SK-N-SH treated with all-trans-retinoic acid at 6 μM for 48 hours (cell line): ENCODE results near the gene NOP53.

Experiments
- ATAC-seq: fragments of 200-7000 bp; cut with Tn5 transposase; 3 replicates; pipeline ENCODE4 v1.9.1; 2020; ENCODE audit warnings: mild to moderate bottlenecking, moderate library complexity
- ESRRG ChIP-seq: fragments of 250-450 bp; sonication (Bioruptor Pico); IDR thresholded peaks from 2 replicates; pipeline ENCODE4 v1.6.1; 2021; ENCODE audit warnings: mild to moderate bottlenecking
- GLIS3 ChIP-seq: fragments of 250-450 bp; sonication (Bioruptor Pico); IDR thresholded peaks from 2 replicates; pipeline ENCODE4 v1.5.0; 2020; ENCODE audit warnings: mild to moderate bottlenecking, moderate library complexity
- ISL1 ChIP-seq: fragments of 250-450 bp; sonication (Bioruptor Pico); IDR thresholded peaks from 2 replicates; pipeline ENCODE4 v2.1.2; 2022; ENCODE audit warnings: mild to moderate bottlenecking, moderate library complexity
- PATZ1 ChIP-seq: fragments of 250-450 bp; sonication (Bioruptor Pico); IDR thresholded peaks from 2 replicates; pipeline ENCODE4 v1.8.0; 2020; ENCODE audit warnings: mild to moderate bottlenecking, moderate library complexity, borderline replicate concordance
- PPARA ChIP-seq: fragments of 250-450 bp; sonication (Bioruptor Pico); IDR thresholded peaks from 2 replicates; pipeline ENCODE4 v1.5.0; 2020; ENCODE audit warnings: mild to moderate bottlenecking, borderline replicate concordance
- SNAI2 ChIP-seq: fragments of 250-450 bp; sonication (Bioruptor Pico); IDR thresholded peaks from 2 replicates; pipeline ENCODE4 v1.5.0; 2020; ENCODE audit warnings: mild to moderate bottlenecking, moderate library complexity
- TCF4 ChIP-seq: fragments of 250-450 bp; sonication (Bioruptor Pico); IDR thresholded peaks from 2 replicates; pipeline ENCODE4 v1.8.0; 2021; ENCODE audit warnings: mild to moderate bottlenecking, moderate library complexity, borderline replicate concordance
- TSHZ2 ChIP-seq: fragments of 250-450 bp; sonication (Bioruptor Pico); IDR thresholded peaks from 2 replicates; pipeline ENCODE4 v1.5.0; 2020; ENCODE audit warnings: mild to moderate bottlenecking, moderate library complexity
- ZC3H10 ChIP-seq: fragments of 250-450 bp; sonication (Bioruptor Pico); IDR thresholded peaks from 2 replicates; pipeline ENCODE4 v1.5.1; 2021; ENCODE audit warnings: mild to moderate bottlenecking, moderate library complexity
- ZFP3 ChIP-seq: fragments of 250-450 bp; sonication (Bioruptor Pico); IDR thresholded peaks from 2 replicates; pipeline ENCODE4 v1.5.0; 2020; ENCODE audit warnings: mild to moderate bottlenecking, moderate library complexity
- ZFP30 ChIP-seq: fragments of 450-650 bp; formaldehyde crosslinking; IDR thresholded peaks from 2 replicates; pipeline ENCODE4 v1.5.0; 2022; ENCODE audit warnings: mild to moderate bottlenecking, moderate library complexity
- ZNF565 ChIP-seq: fragments of 450-650 bp; formaldehyde crosslinking; conservative IDR thresholded peaks from 2 replicates; pipeline ENCODE4 v1.5.0; 2020; ENCODE audit warnings: low read depth, mild to moderate bottlenecking, moderate library complexity
- ZNF70 ChIP-seq: fragments of 450-650 bp; formaldehyde crosslinking; IDR thresholded peaks from 2 replicates; pipeline ENCODE4 v1.5.0; 2020; ENCODE audit warnings: mild to moderate bottlenecking, moderate library complexity
- ZNF8 ChIP-seq: fragments of 450-650 bp; formaldehyde crosslinking; IDR thresholded peaks from 2 replicates; pipeline ENCODE4 v1.5.0; 2020; ENCODE audit warnings: mild to moderate bottlenecking, moderate library complexity
- TF ChIP-seq, protein P1 (sequence below): fragments of 250-450 bp; sonication (Bioruptor Pico); IDR thresholded peaks from 2 replicates; pipeline ENCODE4 v1.5.1; 2021; ENCODE audit warnings: mild to moderate bottlenecking, moderate library complexity
- TF ChIP-seq, protein P2 (sequence below): fragments of 250-450 bp; sonication (Bioruptor Pico); IDR thresholded peaks from 2 replicates; pipeline ENCODE4 v1.8.0; 2021; ENCODE audit warnings: low read depth, mild to moderate bottlenecking, moderate library complexity, borderline replicate concordance

Gene NOP53

GRCh38 chr19:47719047-47719859, 26.1 kb upstream of the NOP53 start:
- no peak for TF ChIP-seq ZC3H10
- peak; percentile 67; the same call in 1 of the 2 replicates for TF ChIP-seq ZFP3
- peak; percentile 29; the same call in 1 of the 2 replicates for TF ChIP-seq ISL1
- 0 out of 2 replicates have a peak, but pooled peaks have one; percentile 18 for TF ChIP-seq SNAI2 (CRISPR knock-in tag)
- peak; percentile 67; the same call in 1 of the 2 replicates for TF ChIP-seq TSHZ2 (CRISPR knock-in tag)
- no peak for TF ChIP-seq ZNF8 (CRISPR knock-in tag)
- no peak for TF ChIP-seq GLIS3 (CRISPR knock-in tag)
- no peak for TF ChIP-seq ZNF70 (CRISPR knock-in tag)
- TF ChIP-seq TCF4 (CRISPR knock-in tag), result peak; percentile 88
- peak; percentile 96 for ATAC-seq

- no peak for ATAC-seq
- no peak for TF ChIP-seq SNAI2 (CRISPR knock-in tag)
- no peak for TF ChIP-seq ZNF8 (CRISPR knock-in tag)
- no peak for TF ChIP-seq ESRRG
- TF ChIP-seq, protein P1, sequence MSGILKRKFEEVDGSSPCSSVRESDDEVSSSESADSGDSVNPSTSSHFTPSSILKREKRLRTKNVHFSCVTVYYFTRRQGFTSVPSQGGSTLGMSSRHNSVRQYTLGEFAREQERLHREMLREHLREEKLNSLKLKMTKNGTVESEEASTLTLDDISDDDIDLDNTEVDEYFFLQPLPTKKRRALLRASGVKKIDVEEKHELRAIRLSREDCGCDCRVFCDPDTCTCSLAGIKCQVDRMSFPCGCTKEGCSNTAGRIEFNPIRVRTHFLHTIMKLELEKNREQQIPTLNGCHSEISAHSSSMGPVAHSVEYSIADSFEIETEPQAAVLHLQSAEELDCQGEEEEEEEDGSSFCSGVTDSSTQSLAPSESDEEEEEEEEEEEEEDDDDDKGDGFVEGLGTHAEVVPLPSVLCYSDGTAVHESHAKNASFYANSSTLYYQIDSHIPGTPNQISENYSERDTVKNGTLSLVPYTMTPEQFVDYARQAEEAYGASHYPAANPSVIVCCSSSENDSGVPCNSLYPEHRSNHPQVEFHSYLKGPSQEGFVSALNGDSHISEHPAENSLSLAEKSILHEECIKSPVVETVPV (CRISPR knock-in tag), result no peak
- no peak for TF ChIP-seq ZFP30 (CRISPR knock-in tag)
- no peak for TF ChIP-seq TSHZ2 (CRISPR knock-in tag)
Observed at GRCh38 chr19:47720669-47721422, 24.5 kb upstream of the NOP53 start.

DNA sequence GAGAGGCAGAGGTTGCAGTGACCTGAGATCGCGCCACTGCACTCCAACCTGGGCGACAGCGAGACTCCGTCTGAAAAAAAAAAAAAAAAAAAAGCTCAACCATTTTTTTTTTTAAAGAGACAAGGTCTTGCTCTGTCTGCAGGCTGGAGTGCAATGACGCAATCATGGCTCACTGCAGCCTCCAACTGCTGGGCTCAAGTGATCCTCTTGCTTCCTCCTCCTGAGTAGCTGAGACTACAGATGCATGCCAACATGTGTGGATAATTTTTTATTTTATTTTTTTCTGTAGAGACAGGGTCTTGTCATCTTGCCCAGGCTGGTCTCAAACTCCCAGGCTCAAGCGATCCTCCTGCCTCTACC, 21.8 kb upstream of the NOP53 start:
- no peak for TF ChIP-seq PATZ1
- TF ChIP-seq ZNF70 (CRISPR knock-in tag), result no peak
- TF ChIP-seq, protein P2, sequence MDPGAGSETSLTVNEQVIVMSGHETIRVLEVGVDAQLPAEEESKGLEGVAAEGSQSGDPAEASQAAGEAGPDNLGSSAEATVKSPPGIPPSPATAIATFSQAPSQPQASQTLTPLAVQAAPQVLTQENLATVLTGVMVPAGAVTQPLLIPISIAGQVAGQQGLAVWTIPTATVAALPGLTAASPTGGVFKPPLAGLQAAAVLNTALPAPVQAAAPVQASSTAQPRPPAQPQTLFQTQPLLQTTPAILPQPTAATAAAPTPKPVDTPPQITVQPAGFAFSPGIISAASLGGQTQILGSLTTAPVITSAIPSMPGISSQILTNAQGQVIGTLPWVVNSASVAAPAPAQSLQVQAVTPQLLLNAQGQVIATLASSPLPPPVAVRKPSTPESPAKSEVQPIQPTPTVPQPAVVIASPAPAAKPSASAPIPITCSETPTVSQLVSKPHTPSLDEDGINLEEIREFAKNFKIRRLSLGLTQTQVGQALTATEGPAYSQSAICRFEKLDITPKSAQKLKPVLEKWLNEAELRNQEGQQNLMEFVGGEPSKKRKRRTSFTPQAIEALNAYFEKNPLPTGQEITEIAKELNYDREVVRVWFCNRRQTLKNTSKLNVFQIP (CRISPR knock-in tag), result no peak
- TF ChIP-seq ZNF565, result no peak
- no peak for TF ChIP-seq PPARA (CRISPR knock-in tag)
- peak; percentile 35 for ATAC-seq
